ENCODE data around the gene NTN3. TPM values are rescaled to one million over a fixed set of nuclear protein-coding genes. Genes with fewer than 3 reads are reported as not detected.
"Not testable (repeated sequence)": the region's sequence is repeated elsewhere in the genome, so short reads cannot be mapped to it uniquely, and the experiment has no call there.

Gene NTN3
- total RNA-seq, 1 experiment from 2014 or later: 5.6 TPM

DNA sequence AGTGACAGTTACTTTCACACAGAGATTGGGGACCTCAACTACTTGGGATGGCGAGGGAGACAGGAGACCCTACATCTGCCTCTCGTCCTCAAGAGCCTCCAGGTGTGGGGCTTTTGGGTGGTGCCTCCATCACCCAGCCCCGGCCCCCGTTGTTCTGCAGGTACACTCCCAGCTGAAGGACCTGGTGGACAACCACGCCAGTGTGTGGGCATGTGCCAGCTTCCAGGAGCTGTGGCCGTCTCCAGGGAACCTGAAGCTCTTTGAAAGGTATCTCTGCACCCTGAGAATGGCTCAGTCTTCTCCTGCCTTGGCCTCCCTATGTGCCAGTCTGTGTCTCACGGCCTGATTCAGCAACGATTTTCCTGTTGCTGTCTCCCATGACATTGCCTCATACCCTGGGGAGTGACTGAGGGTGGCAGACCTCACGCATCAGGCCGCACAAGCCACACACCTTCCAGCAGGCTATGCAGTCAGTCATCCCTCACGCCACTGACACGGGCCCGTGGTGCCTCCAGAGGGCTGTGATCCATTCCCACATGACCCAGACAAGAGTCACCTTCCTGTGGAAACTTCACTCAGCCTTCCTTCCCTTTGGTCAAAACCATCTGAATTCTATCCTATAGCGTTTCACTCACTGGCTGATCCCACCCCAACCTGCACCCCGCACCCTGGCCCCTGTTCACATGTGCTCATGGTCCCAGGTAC, 38.1 kb upstream of the NTN3 start:
- H3K36me3 ChIP-seq: peaks cover 54% of the 10 kb centered on the region
- no peaks in the 10 kb centered on the region for H3K9me3 ChIP-seq (replicated peaks)
- H3K4me1 ChIP-seq: peaks cover 3% of the 10 kb centered on the region; the same call in 1 of the 2 replicates

DNA sequence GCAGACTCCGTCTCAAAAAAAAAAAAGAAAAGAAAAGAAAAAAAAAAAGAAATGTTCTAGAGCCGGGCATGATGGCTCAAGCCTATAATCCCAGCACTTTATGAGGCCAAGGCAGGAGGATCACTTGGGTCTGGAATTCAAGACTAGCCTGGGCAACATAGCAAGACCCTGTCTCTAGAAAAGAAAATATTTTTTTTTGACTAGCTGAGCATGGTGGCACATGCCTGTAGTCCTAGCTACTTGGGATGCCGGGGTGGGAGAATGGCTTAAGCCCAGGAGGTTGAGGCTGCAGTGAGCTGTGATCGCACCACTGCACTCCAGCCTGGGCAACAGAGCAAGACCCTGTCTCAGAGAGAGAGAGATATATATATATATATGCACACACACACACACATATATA, 35.9 kb upstream of the NTN3 start:
- H3K4me1 ChIP-seq; H3K27ac ChIP-seq; H3K4me3 ChIP-seq; H3K27me3 ChIP-seq; H3K9me3 ChIP-seq (replicated peaks); DNase-seq: not testable (repeated sequence)
- peaks cover 71% of the 10 kb centered on the region for H3K36me3 ChIP-seq

More for the DNA sequence above, 38.1 kb upstream of the NTN3 start:
- Histone ChIP-seq H3K4me3 (no peak overlapping the region), H3K27ac (no peak overlapping the region), H3K27me3 (no peaks in the 10 kb centered on the region)
- DNase-seq: no peak

DNA sequence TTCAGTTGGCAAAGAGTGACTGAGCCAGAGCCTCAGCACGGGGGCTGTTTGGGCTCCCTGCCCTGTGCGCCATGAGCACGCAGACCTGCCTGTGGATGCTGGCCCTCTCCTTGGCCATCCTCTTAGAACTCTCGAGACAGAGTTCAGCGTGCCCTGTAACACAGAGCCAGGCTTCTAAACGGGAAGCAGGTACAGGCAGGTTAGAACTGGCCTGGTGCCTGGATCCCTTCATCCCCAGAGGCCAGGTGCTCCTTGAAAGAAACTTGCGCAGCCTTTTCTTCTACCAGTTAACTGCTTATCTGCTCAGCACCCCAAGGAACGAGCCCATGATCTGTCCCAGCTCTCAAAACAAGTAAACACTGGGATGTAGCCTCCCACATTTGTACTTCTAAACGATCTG, 35.0 kb upstream of the NTN3 start:
- no peak overlapping the region for H3K27ac ChIP-seq
- H3K36me3 ChIP-seq: peaks cover 72% of the 10 kb centered on the region
- H3K4me3 ChIP-seq: no peak overlapping the region
- no peaks in the 10 kb centered on the region for H3K4me1 ChIP-seq
- no peak for DNase-seq
- H3K9me3 ChIP-seq (replicated peaks): no peaks in the 10 kb centered on the region
- H3K27me3 ChIP-seq: no peaks in the 10 kb centered on the region

DNA sequence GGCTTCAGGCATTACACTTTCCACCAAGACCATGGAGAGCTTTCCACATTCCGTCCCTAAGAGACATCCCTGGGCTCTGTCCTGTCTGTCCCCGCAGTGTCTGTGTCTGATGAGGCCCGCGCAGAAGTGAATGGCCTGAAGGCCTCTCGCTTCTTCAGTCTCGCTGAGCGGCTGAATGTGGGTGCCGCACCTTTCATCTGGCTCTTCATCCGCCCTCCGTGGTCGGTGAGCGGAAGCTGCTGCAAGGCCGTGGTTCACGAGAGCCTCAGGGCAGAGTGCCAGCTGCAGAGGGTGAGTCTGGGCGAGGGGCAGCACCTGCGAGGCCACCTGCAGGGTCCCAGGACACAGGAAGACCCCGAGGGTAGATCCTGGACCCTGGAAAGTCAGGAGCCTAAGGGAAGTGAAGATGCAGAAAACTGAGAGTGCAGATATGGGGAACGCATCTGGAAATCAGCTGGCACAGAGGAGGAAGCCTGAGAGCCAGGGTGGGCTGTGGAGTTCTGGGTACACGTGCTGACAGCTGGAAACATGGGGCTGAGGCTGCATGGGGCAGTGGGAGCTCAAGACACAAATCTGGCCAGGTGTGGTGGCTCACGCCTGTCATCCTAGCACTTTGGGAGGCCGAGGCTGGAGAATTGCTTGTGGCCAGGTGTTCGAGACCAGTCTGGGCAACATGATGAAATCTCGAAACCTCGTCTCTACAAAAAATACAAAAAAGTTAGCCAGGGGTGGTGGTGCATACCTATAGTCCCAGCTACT, 33.9 kb upstream of the NTN3 start:
- DNase-seq: no peak
- no peak overlapping the region for H3K4me3 ChIP-seq
- no peaks in the 10 kb centered on the region for H3K9me3 ChIP-seq (replicated peaks)
- H3K27me3 ChIP-seq: no peaks in the 10 kb centered on the region
- no peak overlapping the region for H3K27ac ChIP-seq
- H3K36me3 ChIP-seq: peaks cover 72% of the 10 kb centered on the region
- no peaks in the 10 kb centered on the region for H3K4me1 ChIP-seq

DNA sequence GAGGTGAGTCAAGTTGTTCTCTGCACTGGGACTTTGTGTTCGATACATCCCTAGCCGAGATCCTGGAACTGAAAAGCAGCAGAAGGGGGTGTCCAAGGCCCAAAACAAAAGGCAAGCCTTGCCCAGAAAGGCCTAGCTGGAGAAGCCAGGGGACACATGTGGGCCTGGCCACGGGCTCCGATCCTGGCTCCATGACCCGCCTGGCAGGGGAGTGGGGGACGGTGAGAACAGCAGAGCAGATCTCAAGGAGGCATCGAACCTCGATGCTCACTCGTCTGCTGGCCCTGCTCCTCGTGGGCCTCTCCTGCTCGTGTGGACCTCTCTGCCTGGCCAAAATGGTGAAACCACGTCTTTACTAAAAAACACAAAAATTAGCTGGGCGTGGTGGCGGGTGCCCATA, 33.0 kb upstream of the NTN3 start:
- Histone ChIP-seq H3K36me3 (peaks cover 63% of the 10 kb centered on the region), H3K4me3 (no peak overlapping the region), H3K9me3 (replicated peaks) (no peaks in the 10 kb centered on the region), H3K27ac (no peak overlapping the region), H3K27me3 (no peaks in the 10 kb centered on the region), H3K4me1 (no peaks in the 10 kb centered on the region)
- DNase-seq: no peak

- Histone ChIP-seq H3K4me1 (no peaks in the 10 kb centered on the region), H3K27ac (no peak overlapping the region), H3K9me3 (replicated peaks) (no peaks in the 10 kb centered on the region), H3K4me3 (no peak overlapping the region), H3K27me3 (no peaks in the 10 kb centered on the region), H3K36me3 (peaks cover 54% of the 10 kb centered on the region)
- DNase-seq: no peak
Observed at GRCh38 chr16:2439598-2439997, 31.5 kb upstream of the NTN3 start.

DNA sequence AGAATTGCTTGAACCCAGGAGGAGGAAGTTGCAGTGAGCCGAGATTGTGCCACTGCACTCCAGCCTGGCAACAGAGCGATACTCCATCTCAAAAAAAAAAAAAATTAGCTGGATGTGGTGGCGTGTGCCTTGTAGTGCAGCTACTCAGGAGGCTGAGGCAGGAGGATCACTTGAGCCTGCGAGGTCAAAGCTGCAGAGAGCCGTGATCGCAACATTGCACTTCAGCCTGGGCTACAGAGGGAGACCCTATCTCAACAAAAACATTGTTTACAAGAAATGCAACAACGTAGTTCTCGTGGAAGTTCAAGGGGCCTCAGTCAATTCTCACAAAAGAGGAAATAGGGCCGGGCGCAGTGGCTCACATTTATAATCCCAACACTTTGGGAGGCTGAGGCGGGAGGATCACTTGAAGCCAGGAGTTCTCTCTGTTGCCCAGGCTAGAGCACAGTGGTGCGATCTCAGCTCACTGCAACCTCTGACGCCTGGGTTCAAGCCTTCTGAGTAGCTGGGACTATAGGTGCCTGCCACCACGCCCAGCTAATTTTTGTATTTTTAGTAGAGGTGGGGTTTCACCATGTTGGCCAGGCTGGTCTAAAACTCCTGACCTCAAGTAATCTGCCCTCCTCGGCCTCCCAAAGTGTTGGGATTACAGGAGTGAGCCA, 29.8 kb upstream of the NTN3 start:
- H3K4me1 ChIP-seq; H3K9me3 ChIP-seq (replicated peaks); H3K27ac ChIP-seq; H3K27me3 ChIP-seq; H3K4me3 ChIP-seq; DNase-seq: not testable (repeated sequence)
- peaks cover 56% of the 10 kb centered on the region for H3K36me3 ChIP-seq

DNA sequence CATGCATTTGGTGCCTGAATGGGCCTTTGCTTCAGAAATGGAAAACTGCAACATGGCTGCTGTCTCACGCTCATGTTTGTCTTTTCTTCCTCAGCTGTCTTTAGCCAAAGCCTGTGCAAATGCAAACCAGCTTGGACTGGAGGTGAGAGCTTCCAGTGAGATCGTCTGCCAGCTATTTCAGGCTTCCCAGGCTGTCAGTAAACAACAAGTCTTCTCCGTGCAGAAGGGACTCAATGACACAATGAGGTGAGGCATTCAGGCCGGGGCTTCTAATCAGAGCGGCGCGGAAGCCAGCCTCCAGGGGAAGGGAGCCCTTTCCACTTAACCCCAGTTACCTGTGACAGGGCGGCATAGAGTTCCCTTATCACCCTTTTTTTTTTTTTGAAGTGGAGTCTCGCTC, 27.5 kb upstream of the NTN3 start:
- Histone ChIP-seq H3K9me3 (replicated peaks) (no peaks in the 10 kb centered on the region), H3K4me3 (no peak overlapping the region), H3K36me3 (peaks cover 54% of the 10 kb centered on the region), H3K4me1 (no peaks in the 10 kb centered on the region), H3K27ac (no peak overlapping the region), H3K27me3 (no peaks in the 10 kb centered on the region)
- DNase-seq: no peak

- H3K27ac ChIP-seq: no peak overlapping the region
- no peak for DNase-seq
- peaks cover 63% of the 10 kb centered on the region for H3K36me3 ChIP-seq
Observed at GRCh38 chr16:2447920-2448583, 23.0 kb upstream of the NTN3 start.

DNA sequence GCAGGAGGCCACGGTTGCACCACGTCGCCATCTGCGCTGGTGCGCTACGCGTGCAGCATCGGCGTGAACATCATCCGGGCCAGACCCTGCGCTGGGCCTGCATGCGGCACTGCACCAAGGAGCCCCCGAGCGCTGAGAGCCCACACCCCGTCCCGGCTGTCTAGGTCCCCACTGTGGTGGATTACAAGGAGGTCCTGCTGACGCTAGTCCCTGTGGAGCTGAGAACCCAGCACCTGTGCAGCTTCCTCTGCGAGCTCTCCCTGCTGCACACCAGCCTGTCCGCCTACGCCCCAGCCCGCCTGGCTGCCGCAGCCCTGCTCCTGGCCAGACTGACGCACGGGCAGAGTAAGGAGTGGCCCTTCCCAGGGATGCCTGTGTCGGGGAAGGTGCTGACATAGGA, 22.0 kb upstream of the NTN3 start:
- no peaks in the 10 kb centered on the region for H3K27me3 ChIP-seq
- no peaks in the 10 kb centered on the region for H3K9me3 ChIP-seq (replicated peaks)
- no peak overlapping the region for H3K4me3 ChIP-seq
- no peak for DNase-seq
- H3K36me3 ChIP-seq: peaks cover 68% of the 10 kb centered on the region
- no peak overlapping the region for H3K27ac ChIP-seq
- H3K4me1 ChIP-seq: no peaks in the 10 kb centered on the region

More at GRCh38 chr16:2447920-2448583, 23.0 kb upstream of the NTN3 start:
- H3K27me3 ChIP-seq: no peaks in the 10 kb centered on the region
- no peak overlapping the region for H3K4me3 ChIP-seq
- no peaks in the 10 kb centered on the region for H3K4me1 ChIP-seq
- H3K9me3 ChIP-seq (replicated peaks): no peaks in the 10 kb centered on the region

GRCh38 chr16:2450535-2450934, 20.6 kb upstream of the NTN3 start:
- H3K9me3 ChIP-seq (replicated peaks): no peaks in the 10 kb centered on the region
- H3K27me3 ChIP-seq: no peaks in the 10 kb centered on the region
- no peak overlapping the region for H3K27ac ChIP-seq
- DNase-seq: no peak
- H3K4me3 ChIP-seq: no peak overlapping the region
- H3K36me3 ChIP-seq: peaks cover 70% of the 10 kb centered on the region
- no peaks in the 10 kb centered on the region for H3K4me1 ChIP-seq

DNA sequence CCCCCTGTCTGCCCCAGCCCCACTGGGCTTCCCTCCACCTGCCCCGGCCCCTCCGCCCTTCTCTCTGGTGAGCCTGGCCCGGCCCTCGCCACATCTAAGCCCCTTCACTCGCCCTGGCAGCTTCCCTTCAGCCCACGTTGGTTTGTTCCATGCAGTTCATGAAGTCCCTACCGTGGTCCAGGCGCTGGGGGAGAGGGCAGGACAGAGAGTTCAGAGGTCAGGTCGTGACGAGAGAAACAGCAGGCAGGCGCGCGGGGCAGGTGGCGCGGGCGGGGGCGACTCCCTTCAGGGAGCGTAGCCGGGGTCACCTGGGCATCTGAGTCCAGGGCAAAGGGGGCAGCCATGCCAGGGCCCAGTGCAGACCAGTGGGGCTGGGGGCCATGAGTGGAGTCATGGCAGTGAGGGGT, 20.1 kb upstream of the NTN3 start:
- Histone ChIP-seq H3K4me1 (no peaks in the 10 kb centered on the region), H3K36me3 (peaks cover 71% of the 10 kb centered on the region), H3K27ac (no peak overlapping the region), H3K9me3 (replicated peaks) (no peaks in the 10 kb centered on the region), H3K4me3 (no peak overlapping the region), H3K27me3 (no peaks in the 10 kb centered on the region)
- DNase-seq: no peak

- DNase-seq: no peak
- Histone ChIP-seq H3K27ac (no peak overlapping the region), H3K36me3 (peaks cover 71% of the 10 kb centered on the region), H3K4me1 (no peaks in the 10 kb centered on the region), H3K4me3 (no peak overlapping the region), H3K27me3 (no peaks in the 10 kb centered on the region), H3K9me3 (replicated peaks) (no peaks in the 10 kb centered on the region)
Observed at GRCh38 chr16:2451851-2452320, 19.2 kb upstream of the NTN3 start.

DNA sequence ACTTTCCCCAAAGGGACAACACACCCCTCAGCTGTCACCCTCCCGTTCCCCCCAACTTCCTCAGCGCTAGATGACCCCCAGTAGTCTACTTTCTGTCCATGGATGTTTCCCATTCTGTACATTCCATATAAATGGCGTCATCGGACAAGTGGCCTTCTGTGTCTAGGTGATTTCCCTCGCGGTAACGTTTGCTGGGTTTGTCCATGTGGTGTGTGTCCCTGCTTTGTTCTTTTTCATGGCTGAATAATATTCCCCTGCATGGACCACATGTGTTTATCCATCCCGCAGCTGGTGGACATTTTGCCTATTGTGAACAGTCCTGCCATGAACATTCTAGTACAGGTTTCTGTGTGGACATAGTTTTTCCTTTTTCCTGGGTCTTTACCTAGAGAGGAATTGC, 18.4 kb upstream of the NTN3 start:
- no peaks in the 10 kb centered on the region for H3K4me1 ChIP-seq
- H3K27ac ChIP-seq: no peak overlapping the region
- DNase-seq: no peak
- H3K4me3 ChIP-seq: no peak overlapping the region
- H3K9me3 ChIP-seq (replicated peaks): no peaks in the 10 kb centered on the region
- peaks cover 74% of the 10 kb centered on the region for H3K36me3 ChIP-seq
- H3K27me3 ChIP-seq: no peaks in the 10 kb centered on the region
